ENCODE results near the gene GRN. TPM values are rescaled to one million over a fixed set of nuclear protein-coding genes. Genes with fewer than 3 reads are reported as not detected.
A peak's percentile ranks its signal among the peaks of the same experiment; 100 is the strongest.

Gene GRN
- total RNA-seq, 2 experiments from 2014 or later = 56.5 to 69.2 TPM

GRCh38 chr17:44375196-44376017 lies 30.3 kb downstream of the GRN start:
- Mint-ChIP-seq H3K36me3 (no peaks in the 10 kb centered on the region), H3K4me1 (no peaks in the 10 kb centered on the region), H3K9me3 (ENCODE audit: low read depth) (no peaks in the 10 kb centered on the region), H3K27ac (no peak overlapping the region), H3K4me3 (no peak overlapping the region), H3K27me3 (peaks cover 13% of the 10 kb centered on the region)
- CTCF ChIA-PET = interaction anchor here (1.0 to 1.8 kb wide), 2 partner anchors 12 to 19 kb away, joined by 3 to 8 read pairs; partner anchors contain the start of gene FAM171A2
- DNase-seq (no peak), ATAC-seq (no peak)

- Mint-ChIP-seq H3K27me3 (peaks cover 13% of the 10 kb centered on the region), H3K36me3 (no peaks in the 10 kb centered on the region), H3K27ac (no peak overlapping the region), H3K4me1 (no peaks in the 10 kb centered on the region), H3K4me3 (no peak overlapping the region), H3K9me3 (ENCODE audit: low read depth) (no peaks in the 10 kb centered on the region)
- CTCF ChIA-PET = interaction anchor here (1.0 to 1.8 kb wide), 2 partner anchors 13 to 18 kb away, joined by 3 to 8 read pairs; partner anchors contain the start of gene FAM171A2
- ATAC-seq (peak; percentile 33), DNase-seq (no peak)
These were observed 31.0 kb downstream of the GRN start for GRCh38 chr17:44376124-44376523.

- Mint-ChIP-seq H3K4me3 (no peak overlapping the region), H3K36me3 (no peaks in the 10 kb centered on the region), H3K27me3 (peaks cover 13% of the 10 kb centered on the region), H3K9me3 (ENCODE audit: low read depth) (no peaks in the 10 kb centered on the region), H3K27ac (no peak overlapping the region), H3K4me1 (no peaks in the 10 kb centered on the region)
- ATAC-seq = no peak
- CTCF ChIA-PET = interaction anchor here (0.7 to 1.8 kb wide), 3 partner anchors 13 to 221 kb away, joined by 3 to 8 read pairs (median 3); partner anchors contain the start of gene FAM171A2
- DNase-seq = no peak
These were observed 31.7 kb downstream of the GRN start for GRCh38 chr17:44376779-44377178.

- Mint-ChIP-seq H3K9me3 (ENCODE audit: low read depth) (no peaks in the 10 kb centered on the region), H3K27me3 (peaks cover 17% of the 10 kb centered on the region), H3K27ac (no peak overlapping the region), H3K36me3 (no peaks in the 10 kb centered on the region), H3K4me3 (no peak overlapping the region), H3K4me1 (no peaks in the 10 kb centered on the region)
- ATAC-seq (no peak), DNase-seq (no peak)
- CTCF ChIA-PET = no interaction called here
These were observed 33.1 kb downstream of the GRN start for GRCh38 chr17:44378171-44378705.

- peaks cover 27% of the 10 kb centered on the region for H3K27me3 Mint-ChIP-seq
- peaks cover 3% of the 10 kb centered on the region for H3K4me1 Mint-ChIP-seq
- no peaks in the 10 kb centered on the region for H3K36me3 Mint-ChIP-seq
- no peak overlapping the region for H3K4me3 Mint-ChIP-seq
- no peaks in the 10 kb centered on the region for H3K9me3 Mint-ChIP-seq (ENCODE audit: low read depth)
- no peak for DNase-seq
- CTCF ChIA-PET = no interaction called here
- ATAC-seq = no peak
- H3K27ac Mint-ChIP-seq = no peak overlapping the region
These were observed 34.8 kb downstream of the GRN start for GRCh38 chr17:44379887-44380286.

- Mint-ChIP-seq H3K27ac (no peak overlapping the region), H3K9me3 (ENCODE audit: low read depth) (no peaks in the 10 kb centered on the region), H3K36me3 (no peaks in the 10 kb centered on the region), H3K27me3 (peaks cover 30% of the 10 kb centered on the region), H3K4me3 (no peak overlapping the region), H3K4me1 (peaks cover 3% of the 10 kb centered on the region)
- DNase-seq = no peak
- CTCF ChIA-PET = no interaction called here
- ATAC-seq = no peak
These were observed 35.7 kb downstream of the GRN start for GRCh38 chr17:44380767-44381166.

GRCh38 chr17:44381810-44382305 lies 36.8 kb downstream of the GRN start:
- H3K9me3 Mint-ChIP-seq (ENCODE audit: low read depth) = no peaks in the 10 kb centered on the region
- peaks cover 8% of the 10 kb centered on the region for H3K4me1 Mint-ChIP-seq
- CTCF ChIA-PET = no interaction called here
- DNase-seq (no peak), ATAC-seq (no peak)
- H3K27me3 Mint-ChIP-seq = peaks cover 36% of the 10 kb centered on the region
- no peak overlapping the region for H3K27ac Mint-ChIP-seq
- H3K36me3 Mint-ChIP-seq = no peaks in the 10 kb centered on the region
- no peak overlapping the region for H3K4me3 Mint-ChIP-seq

GRCh38 chr17:44382917-44383316 lies 37.8 kb downstream of the GRN start:
- Mint-ChIP-seq H3K27ac (no peak overlapping the region), H3K36me3 (no peaks in the 10 kb centered on the region), H3K9me3 (ENCODE audit: low read depth) (no peaks in the 10 kb centered on the region), H3K4me3 (no peak overlapping the region), H3K4me1 (peaks cover 8% of the 10 kb centered on the region), H3K27me3 (peaks cover 36% of the 10 kb centered on the region)
- no peak for ATAC-seq
- CTCF ChIA-PET = interaction anchor here (0.7 to 1.0 kb wide), 2 partner anchors 29 to 41 kb away, joined by 3 to 4 read pairs; no protein-coding TSS in a partner anchor
- DNase-seq = no peak

GRCh38 chr17:44383363-44383762 lies 38.3 kb downstream of the GRN start:
- H3K36me3 Mint-ChIP-seq = no peaks in the 10 kb centered on the region

GRCh38 chr17:44383861-44384260 lies 38.8 kb downstream of the GRN start:
- no peaks in the 10 kb centered on the region for H3K9me3 Mint-ChIP-seq (ENCODE audit: low read depth)
- CTCF ChIA-PET = no interaction called here
- peaks cover 8% of the 10 kb centered on the region for H3K4me1 Mint-ChIP-seq
- H3K27me3 Mint-ChIP-seq = peaks cover 36% of the 10 kb centered on the region
- no peak for DNase-seq
- H3K4me3 Mint-ChIP-seq = no peak overlapping the region
- H3K27ac Mint-ChIP-seq = no peak overlapping the region
- ATAC-seq = no peak
- H3K36me3 Mint-ChIP-seq = no peaks in the 10 kb centered on the region

More at GRCh38 chr17:44383363-44383762, 38.3 kb downstream of the GRN start:
- peaks cover 8% of the 10 kb centered on the region for H3K4me1 Mint-ChIP-seq
- CTCF ChIA-PET = interaction anchor here (1.0 kb wide), 1 partner anchor 29 kb away, joined by 4 read pairs; no protein-coding TSS in a partner anchor
- DNase-seq = no peak
- H3K4me3 Mint-ChIP-seq = no peak overlapping the region
- ATAC-seq = no peak
- no peak overlapping the region for H3K27ac Mint-ChIP-seq
- H3K9me3 Mint-ChIP-seq (ENCODE audit: low read depth) = no peaks in the 10 kb centered on the region
- H3K27me3 Mint-ChIP-seq = peaks cover 36% of the 10 kb centered on the region

GRCh38 chr17:44384281-44384822 lies 39.2 kb downstream of the GRN start:
- CTCF ChIA-PET = interaction anchor here (1.9 kb wide), 1 partner anchor 21 kb away, joined by 7 read pairs; the partner anchor contains the start of gene FAM171A2
- DNase-seq = no peak
- no peaks in the 10 kb centered on the region for H3K36me3 Mint-ChIP-seq
- H3K4me1 Mint-ChIP-seq = peaks cover 10% of the 10 kb centered on the region
- H3K9me3 Mint-ChIP-seq (ENCODE audit: low read depth) = no peaks in the 10 kb centered on the region
- H3K27me3 Mint-ChIP-seq = peaks cover 36% of the 10 kb centered on the region
- no peak for ATAC-seq
- no peak overlapping the region for H3K27ac Mint-ChIP-seq
- H3K4me3 Mint-ChIP-seq = no peak overlapping the region

- Mint-ChIP-seq H3K9me3 (ENCODE audit: low read depth) (no peaks in the 10 kb centered on the region), H3K36me3 (no peaks in the 10 kb centered on the region), H3K4me1 (peaks cover 15% of the 10 kb centered on the region), H3K4me3 (peak overlapping the region; percentile 65), H3K27ac (no peak overlapping the region), H3K27me3 (peaks cover 36% of the 10 kb centered on the region)
- CTCF ChIA-PET = interaction anchor here (1.0 to 1.9 kb wide), 6 partner anchors 15 to 138 kb away, joined by 3 to 7 read pairs (median 4); partner anchors contain the start of gene FAM171A2
- ATAC-seq (no peak), DNase-seq (no peak)
These were observed 39.8 kb downstream of the GRN start for GRCh38 chr17:44384823-44385286.
